Natural killer cell (primary cell): Measurements from ENCODE around the gene NTRK2. TPM values are rescaled to one million over a fixed set of nuclear protein-coding genes. Genes with fewer than 3 reads are reported as not detected.

Source experiments
- ATAC-seq, 3 donors: fragments of 150-1000 bp in 2 of 3; fragments of 200-7000 bp in 1 of 3; cut with Tn5 transposase; 1 replicate in 1 of 3; 2 replicates in 2 of 3; pipeline ENCODE4 v1.10.0; 2021; ENCODE audit warnings: mild to moderate bottlenecking in 2 of 3, moderate library complexity in 2 of 3
- DNase-seq, 2 donors: peaks; one replicate each; pipeline versions ENCODE4 v3.0.0 to v3.0.0-alpha.2; 2013 to 2021; ENCODE audit warnings: mixed read lengths in 1 of 2
- H3K27ac ChIP-seq: one replicate; pipeline ENCODE4 v1.5.1; 2013; ENCODE audit warnings: mild to moderate bottlenecking, low read length
- H3K27me3 ChIP-seq: one replicate; pipeline ENCODE4 v1.6.1; 2013; ENCODE audit warnings: low read length; ENCODE audit not compliant: control insufficient read depth, insufficient read depth
- H3K36me3 ChIP-seq: one replicate; pipeline ENCODE4 v1.6.1; 2013; ENCODE audit warnings: low read length; ENCODE audit not compliant: control insufficient read depth, insufficient read depth
- H3K4me1 ChIP-seq: one replicate; pipeline ENCODE4 v1.6.1; 2013; ENCODE audit warnings: low read length; ENCODE audit not compliant: control insufficient read depth, insufficient read depth
- H3K4me3 ChIP-seq: one replicate; pipeline ENCODE4 v1.5.1; 2013; ENCODE audit warnings: low read length
- H3K9me3 ChIP-seq: one replicate; pipeline ENCODE4 v1.6.1; 2013; ENCODE audit warnings: low read length; ENCODE audit not compliant: control insufficient read depth, insufficient read depth
- H3K27ac Mint-ChIP-seq, 2 donors: one replicate each; pipeline ENCODE4 v1.8.0; 2022; ENCODE audit warnings: mild to moderate bottlenecking in 2 of 2, mixed read lengths in 2 of 2, moderate library complexity in 1 of 2
- H3K27me3 Mint-ChIP-seq, 2 donors: one replicate each; pipeline ENCODE4 v1.8.0; 2022; ENCODE audit warnings: low read depth in 2 of 2, mixed read lengths in 2 of 2
- H3K36me3 Mint-ChIP-seq: one replicate; pipeline ENCODE4 v1.8.0; 2022; ENCODE audit warnings: mixed read lengths
- H3K4me1 Mint-ChIP-seq, 2 donors: one replicate each; pipeline ENCODE4 v1.8.0; 2022; ENCODE audit warnings: mixed read lengths in 2 of 2
- H3K4me3 Mint-ChIP-seq: one replicate; pipeline ENCODE4 v1.8.0; 2022; ENCODE audit warnings: mild to moderate bottlenecking, moderate library complexity, mixed read lengths
- H3K9me3 Mint-ChIP-seq, 2 donors: one replicate each; pipeline ENCODE4 v1.8.0; 2022; ENCODE audit warnings: mixed read lengths in 2 of 2
- CTCF ChIP-seq: fragments of 200-600 bp; IDR thresholded peaks from one replicate; pipeline ENCODE4 v1.8.0; 2022; ENCODE audit warnings: antibody characterized with exemption
- WGBS: methylation state at CpG from one replicate; pipeline ENCODE4 v1.1.7; 2013; ENCODE audit warnings: missing lambda C conversion rate; ENCODE audit not compliant: insufficient coverage; 5-methylcytosine and 5-hydroxymethylcytosine counted together
- intact Hi-C: fragments of 100-400 bp; cut with micrococcal nuclease; formaldehyde crosslinking; loops from one replicate; pipeline ENCODE4 v1.14.2; 2022
- total RNA-seq, 4 donors: library from RNA; stranded (reverse); fragments of 120-200 nt in 1 of 4; gene quantifications; one replicate each; pipeline versions ENCODE4 v1.2.3 to v1.2.4, GENCODE V29; 2013 to 2022

NTRK2 gene
- total RNA-seq, 3 donors from 2014 or later (not counting 1 experiment from before 2014, with no cell fraction given) = 0.08 TPM; not detected in 2

GRCh38 chr9:84857211-84857610 is 187.7 kb downstream of the NTRK2 start:
- Histone ChIP-seq H3K4me1 (no peaks in the 10 kb centered on the region), H3K36me3 (no peaks in the 10 kb centered on the region), H3K27ac (no peak overlapping the region), H3K9me3 (no peaks in the 10 kb centered on the region), H3K27me3 (no peaks in the 10 kb centered on the region), H3K4me3 (no peak overlapping the region)
- Mint-ChIP-seq H3K4me3 (no peak overlapping the region), H3K27ac (no peak overlapping the region), H3K36me3 (no peaks in the 10 kb centered on the region), H3K9me3 (no peaks in the 10 kb centered on the region), H3K4me1 (no peaks in the 10 kb centered on the region), H3K27me3 (peaks cover 4 to 28% of the 10 kb centered on the region in 2 donors)
- ATAC-seq = no peak
- TF ChIP-seq CTCF = no peak
- DNase-seq = no peak
- intact Hi-C loops = loop anchor here (10.0 kb wide), 1 partner anchor 62 kb away; no protein-coding TSS in a partner anchor
- WGBS = 77% methylated on average over 1 of the region's 1 CpG

GRCh38 chr9:84858364-84858763 is 188.8 kb downstream of the NTRK2 start:
- H3K9me3 ChIP-seq = no peaks in the 10 kb centered on the region
- H3K4me1 ChIP-seq = no peaks in the 10 kb centered on the region
- no peaks in the 10 kb centered on the region for H3K36me3 Mint-ChIP-seq
- WGBS = 86% methylated on average over 6 of the region's 6 CpGs
- no peak for TF ChIP-seq CTCF
- DNase-seq (no peak), ATAC-seq (no peak)
- no peak overlapping the region for H3K27ac ChIP-seq
- H3K4me3 Mint-ChIP-seq = no peak overlapping the region
- H3K4me3 ChIP-seq = no peak overlapping the region
- H3K36me3 ChIP-seq = no peaks in the 10 kb centered on the region
- no peaks in the 10 kb centered on the region for H3K9me3 Mint-ChIP-seq
- intact Hi-C loops = loop anchor here (10.0 kb wide), 1 partner anchor 64 kb away; no protein-coding TSS in a partner anchor
- no peaks in the 10 kb centered on the region for H3K4me1 Mint-ChIP-seq
- no peaks in the 10 kb centered on the region for H3K27me3 ChIP-seq
- no peak overlapping the region for H3K27ac Mint-ChIP-seq
- H3K27me3 Mint-ChIP-seq = peaks cover 4 to 28% of the 10 kb centered on the region in 2 donors

GRCh38 chr9:84860249-84861115 is 191.0 kb downstream of the NTRK2 start:
- H3K9me3 ChIP-seq = no peaks in the 10 kb centered on the region
- no peak for TF ChIP-seq CTCF
- H3K4me1 ChIP-seq = no peaks in the 10 kb centered on the region
- no peaks in the 10 kb centered on the region for H3K9me3 Mint-ChIP-seq
- H3K36me3 Mint-ChIP-seq = no peaks in the 10 kb centered on the region
- intact Hi-C loops = no loop called here
- DNase-seq = no peak
- H3K4me1 Mint-ChIP-seq = no peaks in the 10 kb centered on the region
- H3K27ac ChIP-seq = no peak overlapping the region
- H3K27ac Mint-ChIP-seq = no peak overlapping the region
- peaks cover 7 to 21% of the 10 kb centered on the region in 2 donors for H3K27me3 Mint-ChIP-seq
- WGBS = 77% methylated on average over 10 of the region's 12 CpGs
- no peaks in the 10 kb centered on the region for H3K36me3 ChIP-seq
- no peak overlapping the region for H3K4me3 Mint-ChIP-seq
- no peak overlapping the region for H3K4me3 ChIP-seq
- no peaks in the 10 kb centered on the region for H3K27me3 ChIP-seq
- no peak for ATAC-seq
